ENCODE measurements around the gene GRM8. TPM values are rescaled to one million over a fixed set of nuclear protein-coding genes. Genes with fewer than 3 reads are reported as not detected.

GRM8 gene
- total and polyA plus RNA-seq, 10 of the 15 experiments (the other 5 are each of a cell fraction or from before 2014, with no cell fraction given) = 0.33 to 7.1 (median 0.45) TPM; not detected in 2

DNA sequence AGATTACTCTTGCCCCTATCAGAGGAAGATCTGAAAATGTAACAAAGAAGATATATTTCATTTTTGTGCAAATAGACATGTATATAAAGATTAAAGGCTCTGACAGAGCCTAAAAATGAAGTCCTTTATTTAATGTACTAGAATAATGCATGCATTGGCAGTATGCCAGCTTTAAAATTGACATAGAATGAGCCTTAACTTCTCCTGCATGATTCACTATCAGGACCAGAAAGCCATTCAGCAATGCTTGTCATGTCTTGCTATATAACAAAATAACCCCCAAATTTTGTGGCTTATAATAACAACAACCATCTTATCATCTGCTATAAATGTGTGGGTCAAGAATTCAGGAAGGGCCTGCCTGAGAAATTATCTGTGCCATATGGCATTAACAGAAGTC is 411.9 kb downstream of the GRM8 start (continued):
- TF ChIP-seq ZBTB11 (CRISPR knock-in tag; IDR thresholded peaks at IDR 0.05) (no peak), FOXK2 (IDR thresholded peaks at IDR 0.05) (no peak), ASH2L (IDR thresholded peaks at IDR 0.05; ENCODE audit: borderline replicate concordance, low read depth) (no peak), HDGF (IDR thresholded peaks at IDR 0.05) (no peak), STAT3 (IDR thresholded peaks at IDR 0.05; ENCODE audit: low read depth, low read length) (no peak), CHD1 (IDR thresholded peaks at IDR 0.05; ENCODE audit: low read depth, low read length) (no peak)

- no TSS peak for BruUV-seq (replicated peaks)
- Histone ChIP-seq H3K4me3 (no peak overlapping the region), H3K79me2 (ENCODE audit: control insufficient read depth, insufficient read depth, low read length) (no peaks in the 10 kb centered on the region), H3K27ac (ENCODE audit: control insufficient read depth, insufficient read depth) (no peak overlapping the region), H3K4me2 (ENCODE audit: control insufficient read depth, insufficient read depth) (no peak overlapping the region), H4K20me1 (ENCODE audit: control insufficient read depth, insufficient read depth) (no peaks in the 10 kb centered on the region), H3K9ac (ENCODE audit: control insufficient read depth, insufficient read depth, low read length) (no peak overlapping the region), H2AFZ (ENCODE audit: control insufficient read depth, low read depth, low read length) (no peak overlapping the region), H3K9me3 (replicated peaks; ENCODE audit: control insufficient read depth, insufficient read depth, low read length) (no peaks in the 10 kb centered on the region), H3K27me3 (replicated peaks in 1 of 2; ENCODE audit: control insufficient read depth in 2 of 2, insufficient read depth in 2 of 2, low read length in 1 of 2) (no peaks in the 10 kb centered on the region), H3K4me1 (ENCODE audit: control insufficient read depth, insufficient read depth, low read length) (no peaks in the 10 kb centered on the region), H3K36me3 (ENCODE audit: control insufficient read depth in 2 of 2, insufficient read depth in 2 of 2, low read length in 1 of 2) (no peaks in the 10 kb centered on the region)
- RAD21 ChIA-PET (ENCODE audit: unreplicated experiment) = no interaction called here
- DNase-seq (ENCODE audit: low read depth, low spot score) (no peak), FAIRE-seq (no peak), ATAC-seq (no peak)
- in situ Hi-C loops (cut with MboI) (no loop called here), intact Hi-C loops (cut with micrococcal nuclease; ENCODE audit: unreplicated experiment) (no loop called here)
- CTCF ChIA-PET = no interaction called here
- TF ChIP-seq TCF7 (IDR thresholded peaks at IDR 0.05; ENCODE audit: borderline replicate concordance) = no peak
- 18% methylated on average over 1 of the region's 1 CpG for WGBS (ENCODE audit: insufficient coverage, insufficient replicate concordance, low lambda C conversion rate, missing lambda C conversion rate)
- POLR2A ChIA-PET = no interaction called here
- SMC1A ChIA-PET (ENCODE audit: uncharacterized antibody, unreplicated experiment) = no interaction called here
Measured at GRCh38 chr7:126839624-126840023, 413.1 kb downstream of the GRM8 start.

All from GM12878 (cell line).